ENCODE results near the gene MCTP2.

MCTP2 gene

GRCh38 chr15:94263341-94264273 lies 32.2 kb downstream of the MCTP2 start:
- no peak for DNase-seq

- DNase-seq = no peak
Observed at GRCh38 chr15:94265009-94265408, 33.6 kb downstream of the MCTP2 start.

- no peak for DNase-seq
Observed at GRCh38 chr15:94265982-94266381, 34.6 kb downstream of the MCTP2 start.

- DNase-seq = no peak
Observed at GRCh38 chr15:94266789-94267188, 35.4 kb downstream of the MCTP2 start.

- DNase-seq = no peak
Observed at GRCh38 chr15:94269954-94270353, 38.6 kb downstream of the MCTP2 start.

- DNase-seq = no peak
Observed at GRCh38 chr15:94270570-94270969, 39.2 kb downstream of the MCTP2 start.

- no peak for DNase-seq
Observed at GRCh38 chr15:94272251-94272898, 41.0 kb downstream of the MCTP2 start.

- no peak for DNase-seq
Observed at GRCh38 chr15:94273826-94274225, 42.5 kb downstream of the MCTP2 start.

GRCh38 chr15:94274745-94275144 lies 43.4 kb downstream of the MCTP2 start:
- no peak for DNase-seq

GRCh38 chr15:94277485-94277884 lies 46.1 kb downstream of the MCTP2 start:
- no peak for DNase-seq

- no peak for DNase-seq
Observed at GRCh38 chr15:94279736-94280135, 48.4 kb downstream of the MCTP2 start.

GRCh38 chr15:94280301-94280700 lies 48.9 kb downstream of the MCTP2 start:
- DNase-seq = no peak

- no peak for DNase-seq
Observed at GRCh38 chr15:94282269-94283250, 51.2 kb downstream of the MCTP2 start.

GRCh38 chr15:94286583-94286982 lies 55.2 kb downstream of the MCTP2 start:
- no peak for DNase-seq

- DNase-seq = no peak
Observed at GRCh38 chr15:94287794-94288246, 56.5 kb downstream of the MCTP2 start.

- no peak for DNase-seq
Observed at GRCh38 chr15:94290730-94291129, 59.4 kb downstream of the MCTP2 start.

GRCh38 chr15:94293411-94294402 lies 62.3 kb downstream of the MCTP2 start:
- no peak for DNase-seq

- no peak for DNase-seq
Observed at GRCh38 chr15:94294556-94294955, 63.2 kb downstream of the MCTP2 start.

GRCh38 chr15:94295275-94295674 lies 63.9 kb downstream of the MCTP2 start:
- DNase-seq = no peak

GRCh38 chr15:94296717-94297116 lies 65.4 kb downstream of the MCTP2 start:
- DNase-seq = no peak

- no peak for DNase-seq
Observed at GRCh38 chr15:94297558-94297957, 66.2 kb downstream of the MCTP2 start.

- DNase-seq = no peak
Observed at GRCh38 chr15:94298364-94298763, 67.0 kb downstream of the MCTP2 start.
